Measurements from ENCODE around the gene VIT. TPM values are rescaled to one million over a fixed set of nuclear protein-coding genes. Genes with fewer than 3 reads are reported as not detected.

The VIT gene
- total RNA-seq, 1 experiment from 2014 or later = not detected

DNA sequence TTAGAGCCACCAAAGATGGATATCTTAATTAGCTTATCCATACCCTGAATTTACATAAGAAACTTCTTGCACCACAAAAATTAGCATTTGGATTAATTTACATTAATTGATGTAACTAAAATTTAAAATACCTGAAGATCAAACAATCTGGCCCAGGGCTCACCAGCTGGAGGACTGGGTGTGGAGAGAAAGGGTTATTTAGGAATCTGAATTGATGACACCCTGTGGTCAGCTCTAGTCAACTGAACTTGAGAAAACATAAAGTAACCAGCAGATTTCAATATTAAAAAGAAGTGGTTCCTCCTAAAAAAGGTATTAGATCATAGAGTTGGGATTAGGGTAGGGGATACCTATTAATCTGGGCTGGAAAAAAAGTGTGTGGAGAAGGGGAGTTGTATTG, 147.3 kb downstream of the VIT start:
- TF ChIP-seq, protein P1, sequence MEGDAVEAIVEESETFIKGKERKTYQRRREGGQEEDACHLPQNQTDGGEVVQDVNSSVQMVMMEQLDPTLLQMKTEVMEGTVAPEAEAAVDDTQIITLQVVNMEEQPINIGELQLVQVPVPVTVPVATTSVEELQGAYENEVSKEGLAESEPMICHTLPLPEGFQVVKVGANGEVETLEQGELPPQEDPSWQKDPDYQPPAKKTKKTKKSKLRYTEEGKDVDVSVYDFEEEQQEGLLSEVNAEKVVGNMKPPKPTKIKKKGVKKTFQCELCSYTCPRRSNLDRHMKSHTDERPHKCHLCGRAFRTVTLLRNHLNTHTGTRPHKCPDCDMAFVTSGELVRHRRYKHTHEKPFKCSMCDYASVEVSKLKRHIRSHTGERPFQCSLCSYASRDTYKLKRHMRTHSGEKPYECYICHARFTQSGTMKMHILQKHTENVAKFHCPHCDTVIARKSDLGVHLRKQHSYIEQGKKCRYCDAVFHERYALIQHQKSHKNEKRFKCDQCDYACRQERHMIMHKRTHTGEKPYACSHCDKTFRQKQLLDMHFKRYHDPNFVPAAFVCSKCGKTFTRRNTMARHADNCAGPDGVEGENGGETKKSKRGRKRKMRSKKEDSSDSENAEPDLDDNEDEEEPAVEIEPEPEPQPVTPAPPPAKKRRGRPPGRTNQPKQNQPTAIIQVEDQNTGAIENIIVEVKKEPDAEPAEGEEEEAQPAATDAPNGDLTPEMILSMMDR (conservative IDR thresholded peaks at IDR 0.05) = no peak
- TF ChIP-seq EZH2 (IDR thresholded peaks at IDR 0.05; ENCODE audit: low read depth) = no peak
- H3K27me3 ChIP-seq (ENCODE audit: insufficient read depth, low read depth) = no peaks in the 10 kb centered on the region
- BruUV-seq (replicated peaks) = no TSS peak
- H3K4me2 ChIP-seq = no peak overlapping the region
- no peak overlapping the region for H2AFZ ChIP-seq
- H3K36me3 ChIP-seq (ENCODE audit: low read depth) = no peaks in the 10 kb centered on the region
- H3K27ac ChIP-seq = no peak overlapping the region
- POLR2A ChIA-PET (ENCODE audit: unreplicated experiment) = no interaction called here
- H3K9me3 ChIP-seq (ENCODE audit: insufficient read depth, low read depth) = no peaks in the 10 kb centered on the region
- DNase-seq = no peak
- no peaks in the 10 kb centered on the region for H3K4me1 ChIP-seq (replicated peaks; ENCODE audit: insufficient read depth)
- no peaks in the 10 kb centered on the region for H3K79me2 ChIP-seq (ENCODE audit: low read depth)
- no peaks in the 10 kb centered on the region for H4K20me1 ChIP-seq (ENCODE audit: insufficient read depth)
- intact Hi-C loops (cut with micrococcal nuclease; ENCODE audit: unreplicated experiment) = no loop called here
- no peak overlapping the region for H3K4me3 ChIP-seq
- H3K9me2 ChIP-seq (ENCODE audit: insufficient read depth) = no peaks in the 10 kb centered on the region
- peaks cover 3% of the 10 kb centered on the region; the same call in 1 of the 2 replicates for H3F3A ChIP-seq (ENCODE audit: insufficient read depth, low read depth)
- CTCF ChIA-PET = no interaction called here

DNA sequence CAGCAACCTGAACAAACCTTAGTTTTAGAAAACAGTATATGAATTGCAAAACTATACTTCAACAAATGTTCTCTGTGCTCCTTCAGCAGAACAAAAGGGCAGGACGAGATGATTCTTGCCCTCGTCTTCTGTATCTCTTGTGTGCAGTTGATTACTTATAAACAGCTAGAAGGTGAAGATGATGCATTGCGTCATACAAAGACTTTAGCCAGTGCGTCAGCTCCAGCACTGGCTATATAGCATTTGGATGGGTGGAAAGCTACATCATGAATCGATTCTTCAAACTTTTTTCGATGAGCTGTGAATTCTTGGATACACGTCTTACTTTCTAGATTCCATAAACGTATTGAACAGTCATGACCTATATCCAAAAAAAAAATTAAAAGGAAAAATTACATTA, 152.8 kb downstream of the VIT start:
- Histone ChIP-seq H3K27ac (no peak overlapping the region), H3K9me2 (ENCODE audit: insufficient read depth) (no peaks in the 10 kb centered on the region), H3K27me3 (ENCODE audit: insufficient read depth, low read depth) (no peaks in the 10 kb centered on the region), H3F3A (ENCODE audit: insufficient read depth, low read depth) (no peaks in the 10 kb centered on the region), H4K20me1 (ENCODE audit: insufficient read depth) (no peaks in the 10 kb centered on the region), H3K4me1 (replicated peaks; ENCODE audit: insufficient read depth) (no peaks in the 10 kb centered on the region), H3K4me3 (no peak overlapping the region), H2AFZ (no peak overlapping the region), H3K9me3 (ENCODE audit: insufficient read depth, low read depth) (no peaks in the 10 kb centered on the region), H3K79me2 (ENCODE audit: low read depth) (no peaks in the 10 kb centered on the region), H3K36me3 (ENCODE audit: low read depth) (peaks cover 11% of the 10 kb centered on the region; the same call in 1 of the 2 replicates), H3K4me2 (no peak overlapping the region)
- no TSS peak for BruUV-seq (replicated peaks)
- DNase-seq = no peak
- TF ChIP-seq, protein P1 (conservative IDR thresholded peaks at IDR 0.05) = no peak
- TF ChIP-seq EZH2 (IDR thresholded peaks at IDR 0.05; ENCODE audit: low read depth) = no peak
- ChIA-PET POLR2A (ENCODE audit: unreplicated experiment) (no interaction called here), CTCF (no interaction called here)
- intact Hi-C loops (cut with micrococcal nuclease; ENCODE audit: unreplicated experiment) = no loop called here

DNA sequence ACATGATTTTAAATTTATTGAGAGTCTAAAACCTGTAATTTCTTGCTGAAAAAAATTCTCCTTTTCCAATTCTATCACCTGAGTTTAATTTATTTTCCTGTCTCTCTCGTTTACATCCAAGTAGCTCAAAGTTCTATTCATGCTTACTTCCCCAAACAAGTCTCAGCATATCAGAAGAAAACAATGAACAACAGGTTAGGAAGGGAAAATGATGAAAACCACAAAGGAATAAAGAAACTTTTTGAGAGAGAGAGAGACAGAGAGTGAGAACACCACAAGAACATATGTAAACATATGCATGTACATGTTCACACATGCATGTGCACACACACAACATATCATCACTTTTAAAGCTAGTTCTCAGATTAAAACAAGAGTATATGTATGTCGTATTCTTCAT, 157.7 kb downstream of the VIT start:
- no TSS peak for BruUV-seq (replicated peaks)
- POLR2A ChIA-PET (ENCODE audit: unreplicated experiment) = no interaction called here
- no peak for DNase-seq

More for the DNA sequence above, 157.7 kb downstream of the VIT start:
- peaks cover 7% of the 10 kb centered on the region; the same call in 1 of the 2 replicates for H3K36me3 ChIP-seq (ENCODE audit: low read depth)
- no peak overlapping the region for H3K4me2 ChIP-seq
- CTCF ChIA-PET = no interaction called here
- H3K79me2 ChIP-seq (ENCODE audit: low read depth) = no peaks in the 10 kb centered on the region
- no peaks in the 10 kb centered on the region for H3K9me2 ChIP-seq (ENCODE audit: insufficient read depth)
- TF ChIP-seq, protein P1 (conservative IDR thresholded peaks at IDR 0.05) = no peak
- no peak for TF ChIP-seq EZH2 (IDR thresholded peaks at IDR 0.05; ENCODE audit: low read depth)
- intact Hi-C loops (cut with micrococcal nuclease; ENCODE audit: unreplicated experiment) = no loop called here
- H4K20me1 ChIP-seq (ENCODE audit: insufficient read depth) = no peaks in the 10 kb centered on the region
- no peak overlapping the region for H3K27ac ChIP-seq
- H3K27me3 ChIP-seq (ENCODE audit: insufficient read depth, low read depth) = no peaks in the 10 kb centered on the region
- H3K4me3 ChIP-seq = no peak overlapping the region
- H3K4me1 ChIP-seq (replicated peaks; ENCODE audit: insufficient read depth) = no peaks in the 10 kb centered on the region
- H3K9me3 ChIP-seq (ENCODE audit: insufficient read depth, low read depth) = no peaks in the 10 kb centered on the region
- no peaks in the 10 kb centered on the region for H3F3A ChIP-seq (ENCODE audit: insufficient read depth, low read depth)
- H2AFZ ChIP-seq = no peak overlapping the region
